GM23248 (cell line): ENCODE measurements around the gene EIF3A.

ENCODE experiments used
- EZH2 ChIP-seq: fragments of 200-600 bp; sonication (generic); IDR thresholded peaks from 2 replicates; pipeline ENCODE4 v1.6.1; 2018; ENCODE audit warnings: antibody characterized with exemption, mild to moderate bottlenecking; ENCODE audit not compliant: insufficient read depth, poor library complexity, severe bottlenecking
- EZH2phosphoT487 ChIP-seq: fragments of 200-600 bp; sonication (generic); IDR thresholded peaks from 2 replicates; pipeline ENCODE4 v1.6.1; 2018; ENCODE audit warnings: antibody characterized with exemption, moderate library complexity, mild to moderate bottlenecking, low read depth; ENCODE audit not compliant: insufficient read depth

DNA sequence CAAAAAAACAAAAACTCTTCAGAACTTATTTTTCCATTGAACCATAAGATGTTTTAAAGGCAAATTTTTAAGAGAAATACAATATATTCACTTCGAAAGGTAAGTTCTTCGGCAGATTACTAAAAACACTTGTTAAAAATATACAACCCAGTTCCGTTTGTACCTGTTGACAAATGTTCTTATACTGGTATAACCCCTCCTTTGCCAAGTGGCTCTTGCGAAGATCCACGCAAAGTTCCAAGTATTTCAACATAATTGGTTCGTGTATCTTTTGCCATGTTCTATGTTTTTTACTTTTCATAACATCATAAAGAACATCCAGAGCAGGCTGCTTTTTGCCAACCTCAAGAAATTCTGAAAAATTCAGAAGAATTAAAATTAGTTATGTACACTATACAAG lies 7.0 kb downstream of the EIF3A start:
- no peak for TF ChIP-seq EZH2
- no peak for TF ChIP-seq EZH2phosphoT487
